AG10803 (cell line): ENCODE data around the gene IL4R.

ENCODE experiments used
- DNase-seq: peaks from one replicate; pipeline ENCODE4 v3.0.0; 2010; ENCODE audit warnings: low read depth
- H3K4me3 ChIP-seq: 2 replicates; pipeline ENCODE4 v1.5.1; 2011; ENCODE audit warnings: mild to moderate bottlenecking, low read length, control low read depth
- TF ChIP-seq, protein P1 (sequence below): conservative IDR thresholded peaks from 2 replicates; pipeline ENCODE4 v1.5.1; 2011; ENCODE audit warnings: mild to moderate bottlenecking, low read length, control low read depth, inconsistent platforms

Gene IL4R

DNA sequence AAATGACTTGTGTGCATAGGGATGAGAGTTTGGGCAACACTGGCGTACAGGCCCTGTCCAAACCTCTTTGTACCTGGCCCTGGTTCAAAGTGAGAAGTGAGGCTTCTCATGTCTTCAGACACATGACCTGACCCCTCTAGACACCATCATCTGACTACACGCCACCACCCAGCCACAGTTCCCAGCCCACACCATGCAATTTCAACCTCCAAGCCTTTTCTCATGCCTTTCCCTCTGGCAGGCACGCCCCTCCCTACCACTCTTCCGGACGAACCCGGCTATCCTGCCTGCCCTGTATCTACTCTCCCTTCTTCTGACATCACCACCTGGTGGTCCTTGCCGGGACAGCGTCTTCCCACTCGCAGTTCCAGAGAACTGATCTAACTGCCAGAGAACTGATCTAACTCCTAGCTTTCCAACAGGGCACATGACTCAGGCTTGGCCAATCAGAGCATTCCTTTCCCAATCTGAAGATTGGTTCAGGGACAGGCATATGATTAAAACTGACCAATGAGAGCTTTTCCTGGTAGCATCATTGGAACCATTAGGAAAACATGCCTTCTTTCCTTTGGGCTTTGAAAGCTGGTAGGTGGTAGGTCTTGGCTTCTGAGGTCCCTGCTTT lies 61.1 kb downstream of the IL4R start:
- H3K4me3 ChIP-seq: no peak overlapping the region
- peak; percentile 68 for DNase-seq

GRCh38 chr16:27377666-27378485 lies 64.1 kb downstream of the IL4R start:
- TF ChIP-seq, protein P1, sequence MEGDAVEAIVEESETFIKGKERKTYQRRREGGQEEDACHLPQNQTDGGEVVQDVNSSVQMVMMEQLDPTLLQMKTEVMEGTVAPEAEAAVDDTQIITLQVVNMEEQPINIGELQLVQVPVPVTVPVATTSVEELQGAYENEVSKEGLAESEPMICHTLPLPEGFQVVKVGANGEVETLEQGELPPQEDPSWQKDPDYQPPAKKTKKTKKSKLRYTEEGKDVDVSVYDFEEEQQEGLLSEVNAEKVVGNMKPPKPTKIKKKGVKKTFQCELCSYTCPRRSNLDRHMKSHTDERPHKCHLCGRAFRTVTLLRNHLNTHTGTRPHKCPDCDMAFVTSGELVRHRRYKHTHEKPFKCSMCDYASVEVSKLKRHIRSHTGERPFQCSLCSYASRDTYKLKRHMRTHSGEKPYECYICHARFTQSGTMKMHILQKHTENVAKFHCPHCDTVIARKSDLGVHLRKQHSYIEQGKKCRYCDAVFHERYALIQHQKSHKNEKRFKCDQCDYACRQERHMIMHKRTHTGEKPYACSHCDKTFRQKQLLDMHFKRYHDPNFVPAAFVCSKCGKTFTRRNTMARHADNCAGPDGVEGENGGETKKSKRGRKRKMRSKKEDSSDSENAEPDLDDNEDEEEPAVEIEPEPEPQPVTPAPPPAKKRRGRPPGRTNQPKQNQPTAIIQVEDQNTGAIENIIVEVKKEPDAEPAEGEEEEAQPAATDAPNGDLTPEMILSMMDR: no peak
- H3K4me3 ChIP-seq: no peak overlapping the region
- DNase-seq: no peak

More for the DNA sequence above, 61.1 kb downstream of the IL4R start:
- TF ChIP-seq, protein P1: peak; percentile 55

DNA sequence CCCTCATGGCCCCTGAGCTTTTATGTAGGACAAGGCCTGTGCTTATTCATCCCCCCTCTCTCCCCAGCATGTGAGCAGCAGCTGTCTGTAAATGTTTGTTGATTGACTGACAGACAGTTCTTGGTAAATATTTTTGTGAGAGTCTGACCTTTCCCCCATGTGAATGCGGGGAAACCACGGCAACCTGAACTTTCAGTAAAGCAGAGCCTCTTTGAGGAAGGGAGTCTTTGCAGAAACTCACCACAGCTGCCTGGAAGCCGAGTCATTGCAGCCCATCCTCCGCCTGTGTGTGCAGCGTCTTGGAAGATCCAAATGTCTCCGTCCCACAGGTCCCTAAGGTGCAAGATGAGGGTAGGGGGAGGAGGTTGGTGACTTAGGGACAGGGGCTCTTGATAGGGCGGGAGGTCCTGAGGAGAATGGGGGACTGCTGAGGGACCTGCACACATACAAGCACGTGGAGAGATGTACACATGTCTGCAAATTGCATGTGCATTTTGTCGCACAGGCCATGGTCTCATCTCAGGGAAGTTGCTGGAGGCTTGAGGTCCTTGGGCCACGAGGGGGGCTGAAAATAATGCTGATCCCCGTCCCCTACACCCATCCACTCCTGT lies 65.2 kb downstream of the IL4R start:
- TF ChIP-seq, protein P1: no peak
- no peak overlapping the region for H3K4me3 ChIP-seq
- no peak for DNase-seq

GRCh38 chr16:27379919-27380318 lies 66.1 kb downstream of the IL4R start:
- TF ChIP-seq, protein P1: no peak
- no peak for DNase-seq

DNA sequence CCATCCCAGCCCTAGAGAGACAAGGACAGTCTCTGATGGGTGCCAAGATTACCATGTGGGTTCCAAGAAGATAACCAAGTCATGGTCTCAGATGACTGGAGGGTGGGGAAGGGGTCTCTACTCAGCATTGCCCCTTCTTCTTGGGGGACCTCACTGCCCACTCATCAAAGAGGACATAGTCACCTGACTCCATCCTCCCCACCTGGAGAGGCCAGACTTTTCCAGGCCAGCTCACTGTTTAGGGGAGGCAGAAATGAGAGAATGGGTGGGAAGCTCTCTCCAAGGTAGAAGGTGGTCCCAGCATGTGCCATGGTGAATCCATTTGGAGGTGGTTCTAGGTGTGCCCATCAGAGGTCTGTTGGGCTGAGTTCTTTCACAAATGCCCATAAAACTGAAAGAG lies 67.5 kb downstream of the IL4R start:
- DNase-seq: no peak
- no peak overlapping the region for H3K4me3 ChIP-seq
- TF ChIP-seq, protein P1: no peak

More at GRCh38 chr16:27379919-27380318, 66.1 kb downstream of the IL4R start:
- H3K4me3 ChIP-seq: no peak overlapping the region

DNA sequence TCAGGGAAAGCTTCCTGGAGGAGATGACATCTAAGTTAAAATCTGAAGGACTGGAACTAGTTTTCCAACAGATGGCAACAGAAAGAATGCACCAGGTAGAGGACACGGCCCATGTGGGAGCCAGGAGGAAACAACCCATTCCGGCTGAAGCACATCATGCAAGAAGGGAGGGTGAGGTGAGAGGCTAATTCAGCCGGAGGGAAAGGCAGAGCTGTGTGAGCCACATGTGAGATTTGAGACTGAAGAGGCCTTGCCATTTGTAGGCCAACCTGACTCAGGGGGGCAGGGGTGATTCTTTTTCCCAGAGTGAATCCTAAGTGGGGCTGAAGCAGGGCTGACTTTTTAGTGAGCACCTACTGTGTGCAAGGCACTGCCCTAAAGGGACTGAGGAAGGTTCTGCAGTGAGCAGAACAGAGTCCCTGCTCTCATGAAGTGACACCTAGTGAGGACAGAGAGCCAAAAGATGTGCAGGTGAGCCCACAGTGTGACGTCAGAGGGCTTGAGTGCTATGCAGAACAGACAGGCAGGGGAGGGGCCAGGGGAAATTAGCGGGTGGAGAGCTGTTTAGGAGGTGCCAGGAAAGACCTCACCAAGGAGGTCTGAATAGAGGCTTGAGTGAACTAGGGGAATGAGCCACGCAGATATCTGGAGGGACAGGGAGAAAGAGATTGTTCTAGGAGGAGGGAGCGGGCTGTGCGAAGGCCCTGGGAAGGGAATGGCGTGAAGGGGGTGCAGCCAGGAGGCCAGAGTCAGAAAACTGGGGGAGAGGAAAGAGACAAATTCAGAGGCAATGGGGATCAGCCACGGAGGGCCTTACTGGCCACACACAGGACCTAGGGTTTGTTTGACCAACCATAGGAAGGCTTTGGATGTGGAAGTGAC lies 68.4 kb downstream of the IL4R start:
- no peak overlapping the region for H3K4me3 ChIP-seq
- TF ChIP-seq, protein P1: no peak
- DNase-seq: no peak
